Keratinocyte (primary cell): Measurements from ENCODE around the gene CBY1.

Experiments
- CTCF ChIP-seq, 3 experiments: IDR thresholded peaks in 1 of 3; conservative IDR thresholded peaks in 1 of 3; optimal IDR thresholded peaks in 1 of 3; 2 replicates in 2 of 3; 3 replicates in 1 of 3; pipeline versions ENCODE3 to v1.5.1; 2011; ENCODE audit warnings: low read length in 3 of 3, mild to moderate bottlenecking in 3 of 3, moderate library complexity in 2 of 3, control low read depth in 1 of 3, inconsistent platforms in 1 of 3; ENCODE audit not compliant: insufficient read depth in 2 of 3; ENCODE audit errors: extremely low read depth in 1 of 3
- EZH2 ChIP-seq: IDR thresholded peaks from one replicate; pipeline ENCODE4 v1.6.1; 2012; ENCODE audit warnings: inconsistent platforms, mild to moderate bottlenecking, low read length, moderate library complexity

GRCh38 chr22:38689651-38690050 lies 33.2 kb downstream of the CBY1 start:
- TF ChIP-seq CTCF (optimal IDR thresholded peaks at IDR 0.05 in 1 of 3, IDR thresholded peaks at IDR 0.05 in 1 of 3, conservative IDR thresholded peaks at IDR 0.05 in 1 of 3; ENCODE audit: extremely low read depth in 1 of 3, insufficient read depth in 2 of 3, low read length in 3 of 3), result no peak
- TF ChIP-seq EZH2, result no peak
